Karpas-422 (cell line): ENCODE data around the gene MFF. TPM values are rescaled to one million over a fixed set of nuclear protein-coding genes. Genes with fewer than 3 reads are reported as not detected.

ENCODE experiments used
- total RNA-seq: library from RNA; depleted of rRNA; stranded (reverse); fragments of >200 nt; shearing (Covaris generic); gene quantifications from 2 replicates; pipeline ENCODE4 v1.2.3, GENCODE V29; 2014; ENCODE audit warnings: low replicate concordance; rRNA removed

Gene MFF
- total RNA-seq, 1 experiment from 2014 or later = 198 TPM

Other genes with a start within 250 kb of the MFF start
- gene COL4A4, start 161.0 kb upstream of the MFF start, total RNA-seq = 0.41 and 0.72 TPM in 2 replicates
- gene COL4A3, start 160.6 kb upstream of the MFF start, total RNA-seq = 0.04 and 0.60 TPM in 2 replicates
- not detected in 2 replicates for gene TM4SF20, start 54.1 kb downstream of the MFF start, total RNA-seq
- gene SCYGR1, start 62.7 kb downstream of the MFF start, total RNA-seq = not detected in 2 replicates
- 35.6 and 121 TPM in 2 replicates for gene AGFG1, start 146.9 kb downstream of the MFF start, total RNA-seq